H1 (cell line): ENCODE data around the gene MST1R. TPM values are rescaled to one million over a fixed set of nuclear protein-coding genes. Genes with fewer than 3 reads are reported as not detected.

ENCODE experiments used
- CTCF ChIA-PET: fragments of 300-600 bp; sonication (Branson Sonifier 250); formaldehyde crosslinking; loops from one replicate; lab custom pipeline; 2021; ENCODE audit not compliant: partially characterized antibody; lab: Charles Lee
- POLR2A ChIA-PET: fragments of 300-600 bp; sonication (Branson Sonifier 250); formaldehyde crosslinking; loops from one replicate; lab custom pipeline; 2021; ENCODE audit warnings: inconsistent platforms; ENCODE audit not compliant: partially characterized antibody; lab: Charles Lee
- DNase-seq, 2 experiments: peaks; one replicate each; pipeline versions ENCODE4 v3.0.0 to v3.0.0-alpha.2; 2010 to 2022; ENCODE audit warnings: low spot score in 2 of 2, low read depth in 1 of 2, mixed read lengths in 1 of 2
- FAIRE-seq: peaks from 2 replicates; lab custom pipeline; 2011; peaks lifted over from hg19 to GRCh38; lab: Jason Lieb, UNC
- H2AFZ ChIP-seq: 2 replicates; pipeline ENCODE4 v1.8.1; 2012; ENCODE audit warnings: low read length, inconsistent platforms
- H2AK5ac ChIP-seq: 2 replicates; pipeline ENCODE4 v1.6.1; 2013; ENCODE audit warnings: low read depth, low read length
- H2BK120ac ChIP-seq: replicated peaks from 2 replicates; pipeline ENCODE3; 2013; ENCODE audit warnings: low read depth, low read length, inconsistent platforms
- H2BK12ac ChIP-seq: 2 replicates; pipeline ENCODE4 v1.6.1; 2013; ENCODE audit warnings: low read depth, low read length
- H2BK15ac ChIP-seq: 2 replicates; pipeline ENCODE4 v1.6.1; 2013; ENCODE audit warnings: low read length
- H2BK20ac ChIP-seq: 2 replicates; pipeline ENCODE4 v1.6.1; 2013; ENCODE audit warnings: low read length
- H2BK5ac ChIP-seq: 2 replicates; pipeline ENCODE4 v1.6.1; 2013; ENCODE audit warnings: low read depth, low read length
- H3K14ac ChIP-seq: 2 replicates; pipeline ENCODE4 v1.6.1; 2013; ENCODE audit warnings: inconsistent platforms; ENCODE audit not compliant: insufficient read length
- H3K18ac ChIP-seq: 2 replicates; pipeline ENCODE4 v1.6.1; 2013; ENCODE audit warnings: low read length; ENCODE audit errors: extremely low read depth
- H3K23ac ChIP-seq: 2 replicates; pipeline ENCODE4 v1.6.1; 2013; ENCODE audit warnings: inconsistent platforms; ENCODE audit not compliant: insufficient read length
- H3K23me2 ChIP-seq: 2 replicates; pipeline ENCODE4 v1.6.1; 2013; ENCODE audit warnings: low read depth, low read length
- H3K27ac ChIP-seq: 2 replicates; pipeline ENCODE4 v1.6.1; 2011; ENCODE audit warnings: low read depth, low read length, inconsistent platforms
- H3K27me3 ChIP-seq, 4 experiments: replicated peaks in 1 of 4; 1 replicate in 1 of 4; 2 replicates in 3 of 4; pipeline versions ENCODE4 v1.6.1 to v1.8.1; 2011 to 2013; ENCODE audit warnings: low read length in 3 of 4, mild to moderate bottlenecking in 3 of 4, inconsistent platforms in 2 of 4, mixed read lengths in 2 of 4, moderate library complexity in 1 of 4; ENCODE audit not compliant: control insufficient read depth in 3 of 4, insufficient read depth in 3 of 4; ENCODE audit errors: extremely low read depth in 1 of 4
- H3K36me3 ChIP-seq, 4 experiments: 2 replicates each; pipeline versions ENCODE4 v1.6.1 to v1.8.1; 2011 to 2013; ENCODE audit warnings: mild to moderate bottlenecking in 4 of 4, low read length in 3 of 4, moderate library complexity in 2 of 4, control low read depth in 1 of 4, inconsistent platforms in 1 of 4; ENCODE audit not compliant: insufficient read depth in 4 of 4, control insufficient read depth in 2 of 4
- H3K4ac ChIP-seq: replicated peaks from 2 replicates; pipeline ENCODE3; 2013; ENCODE audit warnings: low read length, low read depth, mixed read lengths, inconsistent platforms; ENCODE audit not compliant: insufficient read length
- H3K4me1 ChIP-seq, 4 experiments: replicated peaks in 1 of 4; 1 replicate in 1 of 4; 2 replicates in 3 of 4; pipeline versions ENCODE4 v1.6.1 to v1.8.1; 2011 to 2013; ENCODE audit warnings: low read length in 3 of 4, inconsistent platforms in 2 of 4, mixed read lengths in 1 of 4; ENCODE audit not compliant: insufficient read depth in 4 of 4, control insufficient read depth in 3 of 4
- H3K4me2 ChIP-seq, 2 experiments: 2 replicates each; pipeline versions ENCODE4 v1.6.1 to v1.8.1; 2011 to 2013; ENCODE audit warnings: low read depth in 2 of 2, low read length in 2 of 2, control low read depth in 1 of 2, inconsistent platforms in 1 of 2, mild to moderate bottlenecking in 1 of 2; ENCODE audit not compliant: insufficient read depth in 1 of 2
- H3K4me3 ChIP-seq, 4 experiments: fragments of 200-600, 300-600 bp in 1 of 4; sonication (generic), shearing (Covaris generic), sonication (Bioruptor Twin) in 1 of 4; 2 replicates each; pipeline versions ENCODE4 v1.5.1 to v1.8.1; 2011 to 2016; ENCODE audit warnings: low read length in 4 of 4, low read depth in 3 of 4, control low read depth in 2 of 4, inconsistent platforms in 2 of 4, mild to moderate bottlenecking in 2 of 4, mixed read lengths in 1 of 4, moderate library complexity in 1 of 4; ENCODE audit not compliant: insufficient read depth in 2 of 4; ENCODE audit errors: extremely low read depth in 1 of 4
- H3K56ac ChIP-seq: replicated peaks from 2 replicates; pipeline ENCODE3; 2013; ENCODE audit warnings: low read depth, mild to moderate bottlenecking, mixed read lengths, low read length, inconsistent platforms; ENCODE audit not compliant: insufficient read length
- H3K79me1 ChIP-seq: 2 replicates; pipeline ENCODE4 v1.6.1; 2013; ENCODE audit warnings: low read depth, low read length, control low read depth
- H3K79me2 ChIP-seq, 2 experiments: 2 replicates each; pipeline versions ENCODE4 v1.6.1 to v1.8.1; 2012 to 2013; ENCODE audit warnings: low read length in 2 of 2, mild to moderate bottlenecking in 2 of 2, inconsistent platforms in 1 of 2; ENCODE audit not compliant: insufficient read depth in 2 of 2, control insufficient read depth in 1 of 2
- H3K9ac ChIP-seq, 4 experiments: replicated peaks in 1 of 4; 1 replicate in 1 of 4; 2 replicates in 3 of 4; pipeline versions ENCODE4 v1.6.1 to v1.8.1; 2011 to 2013; ENCODE audit warnings: low read depth in 3 of 4, low read length in 3 of 4, control low read depth in 2 of 4, mild to moderate bottlenecking in 2 of 4, moderate library complexity in 2 of 4, inconsistent platforms in 1 of 4; ENCODE audit errors: extremely low read depth in 1 of 4
- H3K9me3 ChIP-seq, 2 experiments: 2 replicates each; pipeline versions ENCODE4 v1.6.1 to v1.8.1; 2012 to 2013; ENCODE audit warnings: mild to moderate bottlenecking in 2 of 2, moderate library complexity in 2 of 2, control low read depth in 1 of 2, inconsistent platforms in 1 of 2, low read depth in 1 of 2, low read length in 1 of 2, mixed read lengths in 1 of 2; ENCODE audit not compliant: insufficient read depth in 2 of 2
- H4K20me1 ChIP-seq, 2 experiments: replicated peaks in 1 of 2; 2 replicates each; pipeline versions ENCODE3 to v1.8.1; 2011 to 2013; ENCODE audit warnings: inconsistent platforms in 2 of 2, low read length in 2 of 2, mild to moderate bottlenecking in 1 of 2; ENCODE audit not compliant: insufficient read depth in 2 of 2, control insufficient read depth in 1 of 2
- H4K5ac ChIP-seq: 2 replicates; pipeline ENCODE4 v1.6.1; 2013; ENCODE audit warnings: low read length, low read depth, mixed read lengths, inconsistent platforms; ENCODE audit not compliant: insufficient read length
- H4K8ac ChIP-seq: 2 replicates; pipeline ENCODE4 v1.8.0; 2013; ENCODE audit warnings: mild to moderate bottlenecking, moderate library complexity, low read length, inconsistent platforms; ENCODE audit not compliant: insufficient read depth; ENCODE audit errors: extremely low read depth
- H4K91ac ChIP-seq: replicated peaks from 2 replicates; pipeline ENCODE3; 2013; ENCODE audit warnings: low read length, mixed read lengths, inconsistent platforms; ENCODE audit not compliant: insufficient read length
- POLR2A ChIP-seq, 2 experiments: IDR thresholded peaks; 1 replicate in 1 of 2; 2 replicates in 1 of 2; pipeline ENCODE4 v1.6.1; 2011; ENCODE audit warnings: low read depth in 2 of 2, low read length in 2 of 2, mild to moderate bottlenecking in 2 of 2; ENCODE audit errors: control extremely low read depth in 1 of 2
- RAD21 ChIP-seq, 2 experiments: IDR thresholded peaks in 1 of 2; conservative IDR thresholded peaks in 1 of 2; 2 replicates each; pipeline ENCODE4 v1.6.1; 2011; ENCODE audit warnings: low read depth in 2 of 2, low read length in 2 of 2, improper control_type of control experiment in 1 of 2, inconsistent platforms in 1 of 2, mild to moderate bottlenecking in 1 of 2, moderate library complexity in 1 of 2
- RBBP5 ChIP-seq: IDR thresholded peaks from 2 replicates; pipeline ENCODE4 v1.7.1; 2012; ENCODE audit warnings: low read depth, mild to moderate bottlenecking, inconsistent platforms, low read length, moderate library complexity, borderline replicate concordance
- SIX5 ChIP-seq: IDR thresholded peaks from 2 replicates; pipeline ENCODE4 v1.6.1; 2011; ENCODE audit warnings: mild to moderate bottlenecking, low read depth, low read length
- polyA plus RNA-seq, 7 experiments: library from polyadenylated mRNA; depleted of rRNA in 3 of 7; stranded (reverse) in 5 of 7; unstranded in 2 of 7; fragments of >200 nt in 5 of 7; fragments of 200-250 nt in 2 of 7; gene quantifications; 1 replicate in 5 of 7; 2 replicates in 1 of 7; 4 replicates in 1 of 7; pipeline versions ENCODE4 v1.2.1 to v1.2.3, GENCODE V29; 2011 to 2013; ENCODE audit warnings: missing spikeins in 2 of 7, mixed read lengths in 2 of 7
- total RNA-seq: library from RNA; stranded (reverse); fragmentation: NEBNext Ultra II Directional; extraction: Animal tissue kit (Norgen Biotek cat#: 25700); gene quantifications from 2 replicates; pipeline ENCODE4 v1.2.1, GENCODE V29; 2021

Gene MST1R
- total and polyA plus RNA-seq, 2 of the 8 experiments (the other 6 are each of a cell fraction or from before 2014, with no cell fraction given), result 4.8 to 7.6 TPM

- ChIA-PET POLR2A (interaction anchor here (0.8 to 16.1 kb wide), 4 partner anchors 11 to 24 kb away, joined by 3 to 149 read pairs (median 4); partner anchors contain the start of genes CAMKV and TRAIP), CTCF (interaction anchor here (0.5 to 10.1 kb wide), 10 partner anchors 9 to 243 kb away, joined by 3 to 89 read pairs (median 4); partner anchors contain the start of gene CAMKV)
- Histone ChIP-seq H4K8ac (no peak overlapping the region), H3K56ac (no peak overlapping the region), H3K14ac (no peak overlapping the region), H3K9me3 (no peaks in the 10 kb centered on the region), H2BK15ac (0 out of 2 replicates have a peak overlapping the region, but pooled peaks have one; percentile 29), H4K91ac (no peak overlapping the region), H2BK120ac (no peak overlapping the region), H4K5ac (no peak overlapping the region), H2BK20ac (0 out of 2 replicates have a peak overlapping the region, but pooled peaks have one; percentile 21), H3K9ac (no peak overlapping the region), H3K23ac (no peak overlapping the region), H3K27ac (no peak overlapping the region), H3K18ac (no peak overlapping the region), H2AK5ac (no peak overlapping the region), H2BK5ac (no peak overlapping the region), H3K79me1 (no peaks in the 10 kb centered on the region), H3K36me3 (no peaks in the 10 kb centered on the region), H4K20me1 (no peaks in the 10 kb centered on the region), H3K27me3 (no peaks in the 10 kb centered on the region; a peak in 1 of 7 replicates), H3K4me2 (no peak overlapping the region), H2AFZ (no peak overlapping the region), H3K4ac (no peak overlapping the region), H3K79me2 (no peaks in the 10 kb centered on the region), H3K4me3 (no peak overlapping the region), H3K23me2 (no peaks in the 10 kb centered on the region), H3K4me1 (peaks cover 10 to 22% (median 17%) of the 10 kb centered on the region in 4 experiments), H2BK12ac (no peak overlapping the region)
- TF ChIP-seq RAD21 (IDR thresholded peaks at IDR 0.05 in 1 of 2, conservative IDR thresholded peaks at IDR 0.05 in 1 of 2; ENCODE audit: low read depth in 2 of 2, low read length in 2 of 2) (no peak), RBBP5 (no peak), POLR2A (IDR thresholded peaks at IDR 0.05; ENCODE audit: control extremely low read depth in 1 of 2, low read depth in 2 of 2, low read length in 2 of 2) (no peak), SIX5 (no peak)
- FAIRE-seq, result no peak
- no peak for DNase-seq
Observed at GRCh38 chr3:49878686-49879085, 25.0 kb downstream of the MST1R start.
